HepG2 (cell line): ENCODE data around the gene ATP2B3. TPM values are rescaled to one million over a fixed set of nuclear protein-coding genes. Genes with fewer than 3 reads are reported as not detected.

ENCODE experiments used
- ATF7 ChIP-seq, 2 experiments: fragments of 450-650 bp in 1 of 2; sonication (generic) in 1 of 2; formaldehyde crosslinking in 1 of 2; IDR thresholded peaks; 2 replicates each; pipeline versions ENCODE4 v1.4.0 to v1.6.1; 2016 to 2020; ENCODE audit warnings: antibody characterized with exemption in 1 of 2, mild to moderate bottlenecking in 1 of 2, missing genetic modification reagents in 1 of 2
- BORCS8-MEF2B ChIP-seq: sonication (generic); formaldehyde crosslinking; IDR thresholded peaks from 2 replicates; pipeline ENCODE4 v1.8.0; 2022; ENCODE audit warnings: mild to moderate bottlenecking, missing genetic modification reagents
- CREB1 ChIP-seq, 2 experiments: fragments of 450-650 bp in 1 of 2; IDR thresholded peaks; 2 replicates each; pipeline ENCODE4 v1.6.1; 2016 to 2017; ENCODE audit warnings: control low read depth in 1 of 2, mild to moderate bottlenecking in 1 of 2, missing compliant biosample characterization in 1 of 2, missing genetic modification characterization in 1 of 2
- CREM ChIP-seq, 2 experiments: sonication (generic) in 1 of 2; formaldehyde crosslinking in 1 of 2; IDR thresholded peaks; 2 replicates each; pipeline versions ENCODE4 v1.4.0 to v1.6.1; 2016 to 2020; ENCODE audit warnings: antibody characterized with exemption in 1 of 2, mild to moderate bottlenecking in 1 of 2, missing genetic modification reagents in 1 of 2
- FOXJ3 ChIP-seq: sonication (generic); formaldehyde crosslinking; IDR thresholded peaks from 2 replicates; pipeline ENCODE4 v1.4.0; 2020; ENCODE audit warnings: missing genetic modification reagents, mild to moderate bottlenecking, borderline replicate concordance
- HHEX ChIP-seq: IDR thresholded peaks from 2 replicates; pipeline ENCODE4 v1.6.1; 2016; ENCODE audit warnings: control low read depth
- IKZF4 ChIP-seq: sonication (generic); formaldehyde crosslinking; IDR thresholded peaks from 2 replicates; pipeline ENCODE4 v1.5.1; 2020; ENCODE audit warnings: borderline replicate concordance, mild to moderate bottlenecking, low read depth, missing genetic modification reagents; ENCODE audit errors: not compliant biosample characterization
- KAT8 ChIP-seq: IDR thresholded peaks from 2 replicates; pipeline ENCODE4 v1.6.1; 2016; ENCODE audit warnings: missing genetic modification reagents, missing compliant biosample characterization
- NCOA1 ChIP-seq: sonication (generic); formaldehyde crosslinking; IDR thresholded peaks from 2 replicates; pipeline ENCODE4 v1.9.0; 2021; ENCODE audit warnings: missing genetic modification reagents
- PATZ1 ChIP-seq: sonication (generic); formaldehyde crosslinking; IDR thresholded peaks from 2 replicates; pipeline ENCODE4 v1.4.0; 2020; ENCODE audit warnings: missing genetic modification reagents
- SALL2 ChIP-seq: sonication (generic); formaldehyde crosslinking; IDR thresholded peaks from 2 replicates; pipeline ENCODE4 v1.8.1; 2023; ENCODE audit warnings: mild to moderate bottlenecking, missing genetic modification reagents, inconsistent platforms
- SIN3A ChIP-seq: IDR thresholded peaks from 2 replicates; pipeline ENCODE4 v1.6.1; 2011; ENCODE audit warnings: low read depth, mild to moderate bottlenecking, control low read depth, low read length, borderline replicate concordance
- SIN3B ChIP-seq: fragments of 150-350 bp; IDR thresholded peaks from 2 replicates; pipeline ENCODE4 v1.6.1; 2014; ENCODE audit warnings: low read length
- SRSF9 ChIP-seq: fragments of 200-400 bp; formaldehyde crosslinking; IDR thresholded peaks from 2 replicates; pipeline ENCODE4 v1.6.1; 2018; ENCODE audit warnings: borderline replicate concordance, mild to moderate bottlenecking, low read depth, low read length; ENCODE audit not compliant: insufficient read depth, poor library complexity, severe bottlenecking
- TCF7 ChIP-seq: sonication (generic); IDR thresholded peaks from 2 replicates; pipeline ENCODE4 v1.6.1; 2016; ENCODE audit warnings: antibody characterized with exemption, low read depth
- TCF7L2 ChIP-seq: IDR thresholded peaks from 2 replicates; pipeline ENCODE4 v1.6.1; 2011; ENCODE audit warnings: mild to moderate bottlenecking, low read depth, low read length, moderate library complexity
- TRIM22 ChIP-seq: fragments of 450-650 bp; IDR thresholded peaks from 2 replicates; pipeline ENCODE4 v1.6.1; 2017
- ZBTB42 ChIP-seq: sonication (generic); formaldehyde crosslinking; IDR thresholded peaks from 2 replicates; pipeline ENCODE4 v1.5.0; 2020; ENCODE audit warnings: mild to moderate bottlenecking, missing genetic modification reagents
- ZMYM3 ChIP-seq: sonication (generic); formaldehyde crosslinking; IDR thresholded peaks from 2 replicates; pipeline ENCODE4 v1.5.1; 2020; ENCODE audit warnings: mild to moderate bottlenecking, missing genetic modification reagents
- ZNF75D ChIP-seq: sonication (generic); formaldehyde crosslinking; IDR thresholded peaks from 2 replicates; pipeline ENCODE4 v1.8.1; 2023; ENCODE audit warnings: missing genetic modification reagents, mild to moderate bottlenecking, borderline replicate concordance
- ZNF766 ChIP-seq: sonication (generic); formaldehyde crosslinking; IDR thresholded peaks from 2 replicates; pipeline ENCODE4 v1.5.0; 2020; ENCODE audit warnings: missing genetic modification reagents, borderline replicate concordance
- ZSCAN29 ChIP-seq: sonication (generic); formaldehyde crosslinking; conservative IDR thresholded peaks from 2 replicates; pipeline ENCODE4 v1.4.0; 2020; ENCODE audit warnings: mild to moderate bottlenecking, missing genetic modification reagents
- polyA plus RNA-seq, 8 experiments: library from polyadenylated mRNA; depleted of rRNA in 3 of 8; stranded (reverse) in 7 of 8; unstranded in 1 of 8; fragments of >200 nt; fragmentation: Illumina TruSeq in 4 of 8; extraction: Trizol in 4 of 8; gene quantifications; 2 replicates each; pipeline versions ENCODE4 v1.2.1 to v1.2.3, GENCODE V29; 2011 to 2016; ENCODE audit warnings: low read depth in 4 of 8, missing spikeins in 1 of 8, mixed read lengths in 1 of 8; ENCODE audit not compliant: insufficient read depth in 1 of 8
- total RNA-seq, 5 experiments: library from RNA; depleted of rRNA; stranded (reverse); fragments of >200 nt; fragmentation: Illumina TruSeq; extraction: Trizol; gene quantifications; 2 replicates each; pipeline ENCODE4 v1.2.3, GENCODE V29; 2016; ENCODE audit warnings: low read depth in 1 of 5
- TF ChIP-seq, protein P1 (sequence below): sonication (generic); formaldehyde crosslinking; IDR thresholded peaks from 2 replicates; pipeline ENCODE4 v1.5.1; 2020; ENCODE audit warnings: mild to moderate bottlenecking, moderate library complexity, missing genetic modification reagents
- TF ChIP-seq, protein P2 (sequence below): sonication (generic); formaldehyde crosslinking; IDR thresholded peaks from 2 replicates; pipeline ENCODE4 v1.4.0; 2020; ENCODE audit warnings: missing genetic modification reagents
- TF ChIP-seq, protein P3 (sequence below): sonication (generic); formaldehyde crosslinking; IDR thresholded peaks from 2 replicates; pipeline ENCODE4 v1.4.0; 2020; ENCODE audit warnings: missing genetic modification reagents, mild to moderate bottlenecking, borderline replicate concordance

The ATP2B3 gene
- total and polyA plus RNA-seq, 2 of the 13 experiments (the other 11 are each of a cell fraction or from before 2014, with no cell fraction given), result not detected

DNA sequence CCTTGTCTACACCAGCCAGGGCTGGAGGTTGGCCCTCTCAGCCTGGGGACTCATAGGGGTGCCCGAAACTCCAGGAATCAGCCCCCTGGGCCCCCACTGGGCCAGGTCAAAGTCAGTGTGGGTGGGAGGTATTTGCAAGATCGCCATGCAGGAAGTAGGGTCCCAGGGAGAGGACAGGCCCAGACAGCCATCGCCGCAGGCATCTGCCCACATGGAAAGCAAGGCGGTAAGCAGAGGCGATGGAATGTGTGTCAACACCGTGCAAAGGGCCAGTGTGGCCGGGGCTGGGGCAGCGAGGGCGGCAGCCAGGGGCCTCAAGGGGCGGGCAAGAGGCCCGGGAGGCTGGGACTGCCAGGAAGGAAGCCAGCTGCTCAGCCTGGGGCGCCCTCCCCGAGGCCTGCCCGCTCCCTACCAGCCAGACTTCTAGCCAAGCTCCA lies 110.3 kb downstream of the ATP2B3 start (continued):
- peak; percentile 93 for TF ChIP-seq PATZ1 (CRISPR knock-in tag)
- no peak for TF ChIP-seq CREB1 (IDR thresholded peaks at IDR 0.05)
- no peak for TF ChIP-seq CREB1 (CRISPR knock-in tag; IDR thresholded peaks at IDR 0.05)
- no peak for TF ChIP-seq ZNF75D (CRISPR knock-in tag)
- TF ChIP-seq, protein P1, sequence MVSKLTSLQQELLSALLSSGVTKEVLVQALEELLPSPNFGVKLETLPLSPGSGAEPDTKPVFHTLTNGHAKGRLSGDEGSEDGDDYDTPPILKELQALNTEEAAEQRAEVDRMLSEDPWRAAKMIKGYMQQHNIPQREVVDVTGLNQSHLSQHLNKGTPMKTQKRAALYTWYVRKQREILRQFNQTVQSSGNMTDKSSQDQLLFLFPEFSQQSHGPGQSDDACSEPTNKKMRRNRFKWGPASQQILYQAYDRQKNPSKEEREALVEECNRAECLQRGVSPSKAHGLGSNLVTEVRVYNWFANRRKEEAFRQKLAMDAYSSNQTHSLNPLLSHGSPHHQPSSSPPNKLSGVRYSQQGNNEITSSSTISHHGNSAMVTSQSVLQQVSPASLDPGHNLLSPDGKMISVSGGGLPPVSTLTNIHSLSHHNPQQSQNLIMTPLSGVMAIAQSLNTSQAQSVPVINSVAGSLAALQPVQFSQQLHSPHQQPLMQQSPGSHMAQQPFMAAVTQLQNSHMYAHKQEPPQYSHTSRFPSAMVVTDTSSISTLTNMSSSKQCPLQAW (CRISPR knock-in tag), result no peak
- no peak for TF ChIP-seq SIN3B
- TF ChIP-seq ATF7 (IDR thresholded peaks at IDR 0.05), result no peak
- no peak for TF ChIP-seq ATF7 (CRISPR knock-in tag; IDR thresholded peaks at IDR 0.05)
- TF ChIP-seq SRSF9, result no peak
- TF ChIP-seq BORCS8-MEF2B (CRISPR knock-in tag), result no peak; the same call in none of the 2 replicates
- TF ChIP-seq TCF7, result no peak
- TF ChIP-seq ZMYM3 (CRISPR knock-in tag), result no peak
- TF ChIP-seq TCF7L2, result no peak
- TF ChIP-seq ZNF766 (CRISPR knock-in tag), result no peak
- no peak for TF ChIP-seq KAT8 (CRISPR knock-in tag)
- TF ChIP-seq, protein P2, sequence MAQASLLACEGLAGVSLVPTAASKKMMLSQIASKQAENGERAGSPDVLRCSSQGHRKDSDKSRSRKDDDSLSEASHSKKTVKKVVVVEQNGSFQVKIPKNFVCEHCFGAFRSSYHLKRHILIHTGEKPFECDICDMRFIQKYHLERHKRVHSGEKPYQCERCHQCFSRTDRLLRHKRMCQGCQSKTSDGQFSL (CRISPR knock-in tag), result peak; percentile 58; the same call in 1 of the 2 replicates
- no peak for TF ChIP-seq TRIM22
- TF ChIP-seq SIN3A, result no peak
- TF ChIP-seq ZSCAN29 (CRISPR knock-in tag), result peak; percentile 68; the same call in 1 of the 2 replicates
- no peak for TF ChIP-seq CREM (IDR thresholded peaks at IDR 0.05)
- no peak for TF ChIP-seq CREM (CRISPR knock-in tag; IDR thresholded peaks at IDR 0.05)
- TF ChIP-seq FOXJ3, result no peak
- peak; percentile 65; the same call in 1 of the 2 replicates for TF ChIP-seq SALL2 (CRISPR knock-in tag)
- no peak for TF ChIP-seq HHEX (CRISPR knock-in tag)
- TF ChIP-seq IKZF4, result no peak
- no peak for TF ChIP-seq NCOA1 (CRISPR knock-in tag)
- TF ChIP-seq, protein P3, sequence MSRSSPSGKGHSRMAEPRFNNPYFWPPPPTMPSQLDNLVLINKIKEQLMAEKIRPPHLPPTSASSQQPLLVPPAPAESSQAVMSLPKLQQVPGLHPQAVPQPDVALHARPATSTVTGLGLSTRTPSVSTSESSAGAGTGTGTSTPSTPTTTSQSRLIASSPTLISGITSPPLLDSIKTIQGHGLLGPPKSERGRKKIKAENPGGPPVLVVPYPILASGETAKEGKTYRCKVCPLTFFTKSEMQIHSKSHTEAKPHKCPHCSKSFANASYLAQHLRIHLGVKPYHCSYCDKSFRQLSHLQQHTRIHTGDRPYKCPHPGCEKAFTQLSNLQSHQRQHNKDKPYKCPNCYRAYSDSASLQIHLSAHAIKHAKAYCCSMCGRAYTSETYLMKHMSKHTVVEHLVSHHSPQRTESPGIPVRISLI (CRISPR knock-in tag), result no peak
- no peak for TF ChIP-seq ZBTB42 (CRISPR knock-in tag)
